GM19328 (cell line): ENCODE measurements around the gene TTK.
A peak's percentile ranks its signal among the peaks of the same experiment; 100 is the strongest.
"Not testable (repeated sequence)": the region's sequence is repeated elsewhere in the genome, so short reads cannot be mapped to it uniquely, and the experiment has no call there.

ENCODE experiments used
- ATAC-seq: cut with Tn5 transposase; IDR thresholded peaks from one replicate; pipeline ENCODE4 v1.9.1; 2021; ENCODE audit warnings: mild to moderate bottlenecking, moderate library complexity; ENCODE audit not compliant: unreplicated experiment

TTK gene

GRCh38 chr6:80021131-80021530 lies 16.7 kb downstream of the TTK start:
- no peak for ATAC-seq

- no peak for ATAC-seq
These were observed 17.1 kb downstream of the TTK start for GRCh38 chr6:80021591-80021990.

- ATAC-seq, result no peak
These were observed 18.4 kb downstream of the TTK start for GRCh38 chr6:80022803-80023202.

GRCh38 chr6:80028589-80028988 lies 24.1 kb downstream of the TTK start:
- no peak for ATAC-seq

GRCh38 chr6:80029470-80029869 lies 25.0 kb downstream of the TTK start:
- peak; percentile 61 for ATAC-seq

GRCh38 chr6:80048220-80048619 lies 43.8 kb downstream of the TTK start:
- ATAC-seq, result not testable (repeated sequence)

GRCh38 chr6:80060774-80061173 lies 56.3 kb downstream of the TTK start:
- no peak for ATAC-seq

GRCh38 chr6:80068146-80068545 lies 63.7 kb downstream of the TTK start:
- not testable (repeated sequence) for ATAC-seq

GRCh38 chr6:80070431-80070830 lies 66.0 kb downstream of the TTK start:
- ATAC-seq, result not testable (repeated sequence)

- ATAC-seq, result no peak
These were observed 72.6 kb downstream of the TTK start for GRCh38 chr6:80077067-80077466.

- ATAC-seq, result no peak
These were observed 84.2 kb downstream of the TTK start for GRCh38 chr6:80088637-80089036.

- ATAC-seq, result no peak
These were observed 87.1 kb downstream of the TTK start for GRCh38 chr6:80091506-80091905.
